HG02763 (cell line): ENCODE data around the gene IFT81.
"Not testable (repeated sequence)": the region's sequence is repeated elsewhere in the genome, so short reads cannot be mapped to it uniquely, and the experiment has no call there.

ENCODE experiments used
- ATAC-seq: cut with Tn5 transposase; IDR thresholded peaks from one replicate; pipeline ENCODE4 v1.9.1; 2021; ENCODE audit warnings: mild to moderate bottlenecking, moderate library complexity; ENCODE audit not compliant: unreplicated experiment

The IFT81 gene

GRCh38 chr12:110108309-110109036 is 15.7 kb upstream of the IFT81 start:
- no peak for ATAC-seq

DNA sequence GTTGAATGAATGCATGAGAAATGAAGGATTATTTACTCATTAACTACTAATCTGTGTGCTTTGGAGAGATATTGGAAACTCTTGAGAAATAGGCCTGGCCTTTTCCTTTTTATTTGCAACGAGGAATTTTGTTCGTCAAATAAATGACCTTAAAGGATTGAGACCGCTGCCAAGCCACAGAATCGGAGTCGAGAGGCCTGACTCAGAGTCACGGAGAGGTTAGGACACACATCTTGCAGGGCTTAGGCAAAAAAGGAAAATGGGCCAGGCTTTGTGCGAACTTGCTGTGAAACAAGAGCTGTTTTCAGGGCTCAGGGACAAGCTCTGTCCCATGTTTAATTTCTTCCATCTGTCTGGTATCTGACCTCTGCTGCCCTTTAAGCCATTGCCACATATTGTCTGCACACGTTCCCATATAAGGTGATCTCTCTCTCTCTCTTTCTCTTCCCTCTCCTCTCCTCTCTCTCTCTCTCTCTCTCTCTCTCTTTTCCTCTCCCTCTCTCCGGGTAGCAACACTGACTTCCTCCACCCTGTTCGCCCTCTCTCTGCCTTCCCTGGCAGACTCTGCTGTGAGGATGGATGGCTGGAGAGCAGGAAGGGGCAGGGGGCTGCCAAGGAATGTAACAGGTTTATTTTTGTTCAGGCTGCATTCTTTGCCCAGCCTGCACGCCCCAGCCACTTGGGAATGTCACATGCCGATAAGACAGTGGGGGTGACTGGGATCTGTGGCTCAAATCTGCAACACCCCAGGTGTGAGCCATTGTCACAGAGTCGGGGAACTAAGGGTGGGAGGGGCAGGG is 14.9 kb upstream of the IFT81 start:
- ATAC-seq: no peak

GRCh38 chr12:110109837-110110535 is 14.2 kb upstream of the IFT81 start:
- no peak for ATAC-seq

- no peak for ATAC-seq
Observed at GRCh38 chr12:110111476-110112334, 12.5 kb upstream of the IFT81 start.

- no peak for ATAC-seq
Observed at GRCh38 chr12:110112335-110112660, 11.9 kb upstream of the IFT81 start.

GRCh38 chr12:110114528-110114937 is 9.6 kb upstream of the IFT81 start:
- ATAC-seq: no peak

GRCh38 chr12:110115675-110116074 is 8.5 kb upstream of the IFT81 start:
- no peak for ATAC-seq

GRCh38 chr12:110116623-110117022 is 7.5 kb upstream of the IFT81 start:
- ATAC-seq: no peak

GRCh38 chr12:110117210-110117609 is 6.9 kb upstream of the IFT81 start:
- not testable (repeated sequence) for ATAC-seq

DNA sequence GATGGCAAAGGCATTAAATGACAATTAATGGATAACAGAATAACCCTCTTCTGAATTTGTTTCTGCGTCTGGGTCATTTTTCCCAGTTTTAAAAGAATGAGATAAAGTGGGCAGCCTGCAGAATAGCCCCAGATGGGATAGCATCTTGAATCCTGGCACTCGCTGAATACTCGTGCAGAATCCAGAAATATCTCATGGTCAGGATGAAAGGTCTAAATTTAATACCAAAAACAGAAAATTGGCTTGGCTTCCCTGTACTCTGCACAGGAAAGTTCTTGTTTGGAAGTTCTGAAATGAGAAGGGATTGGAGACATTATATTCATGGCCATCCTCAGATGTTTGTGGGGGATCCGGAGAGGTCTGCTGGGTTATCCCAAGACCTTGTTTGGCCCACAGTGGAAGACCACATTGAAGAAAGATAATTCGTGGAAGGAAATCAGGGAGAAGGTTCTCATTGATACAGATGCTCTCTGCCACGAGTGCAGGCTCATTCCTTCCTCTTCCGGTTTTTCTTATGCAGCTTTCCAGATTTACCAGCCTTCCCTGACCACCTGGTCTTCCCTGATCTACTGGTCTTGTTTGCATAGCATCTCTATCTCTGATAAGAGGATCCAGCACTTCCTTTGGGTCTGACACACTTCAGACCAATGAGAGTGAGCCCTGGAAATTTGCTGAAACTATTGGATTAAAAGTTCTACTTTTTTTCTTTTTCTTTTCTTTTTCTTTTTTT is 6.0 kb upstream of the IFT81 start:
- ATAC-seq: no peak

- ATAC-seq: no peak
Observed at GRCh38 chr12:110122929-110123328, 1.2 kb upstream of the IFT81 start.

DNA sequence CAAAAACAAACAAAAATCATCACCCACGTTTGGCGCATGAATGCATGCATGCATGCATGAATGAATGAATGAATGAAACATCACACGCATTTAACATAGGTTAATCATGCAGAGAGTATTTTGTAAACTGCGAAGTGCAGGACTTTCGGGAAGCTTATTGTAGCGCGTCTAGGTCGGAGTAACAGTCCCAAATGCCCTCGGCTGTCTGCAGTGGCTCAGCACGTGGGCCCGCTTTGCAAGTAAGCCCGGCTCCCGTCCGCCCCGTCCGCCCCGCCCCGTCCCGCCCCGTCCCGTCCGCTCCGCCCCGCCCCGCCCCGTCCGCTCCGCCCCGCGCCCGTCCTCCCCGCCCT is 263 bp upstream of the IFT81 start:
- no peak for ATAC-seq

- ATAC-seq: no peak
Observed at GRCh38 chr12:110126557-110126956, 2.4 kb downstream of the IFT81 start.

DNA sequence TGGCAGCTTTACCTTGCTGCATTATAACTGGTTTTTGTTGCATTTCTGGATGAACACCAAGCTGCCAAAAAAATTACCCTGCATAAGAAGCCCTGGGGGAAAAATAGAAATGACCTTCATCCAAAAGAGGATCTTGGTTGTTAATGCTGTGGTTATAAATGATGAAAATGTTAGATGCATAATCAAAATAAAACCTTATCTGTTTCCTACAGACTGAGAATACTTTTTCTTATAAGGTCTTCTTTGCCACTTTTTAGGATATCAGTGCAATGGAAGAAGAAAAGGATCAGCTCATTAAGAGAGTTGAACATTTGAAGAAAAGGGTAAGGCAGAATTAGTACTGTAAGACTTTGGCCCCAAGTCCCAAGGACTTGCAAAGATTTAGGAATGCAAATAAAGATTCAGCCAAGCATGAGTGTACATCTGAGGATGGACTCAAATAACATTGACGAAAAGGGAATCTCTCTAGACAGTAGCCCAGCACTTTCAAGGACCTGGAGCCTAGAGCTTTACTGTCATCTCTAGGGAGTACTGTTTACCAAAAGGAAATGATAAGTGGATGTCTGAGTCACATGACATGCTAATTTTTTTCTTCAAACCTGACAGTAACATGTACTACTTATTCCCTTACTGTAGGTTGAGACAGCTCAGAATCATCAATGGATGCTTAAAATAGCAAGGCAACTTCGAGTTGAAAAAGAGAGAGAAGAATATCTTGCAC is 10.7 kb downstream of the IFT81 start:
- no peak for ATAC-seq

DNA sequence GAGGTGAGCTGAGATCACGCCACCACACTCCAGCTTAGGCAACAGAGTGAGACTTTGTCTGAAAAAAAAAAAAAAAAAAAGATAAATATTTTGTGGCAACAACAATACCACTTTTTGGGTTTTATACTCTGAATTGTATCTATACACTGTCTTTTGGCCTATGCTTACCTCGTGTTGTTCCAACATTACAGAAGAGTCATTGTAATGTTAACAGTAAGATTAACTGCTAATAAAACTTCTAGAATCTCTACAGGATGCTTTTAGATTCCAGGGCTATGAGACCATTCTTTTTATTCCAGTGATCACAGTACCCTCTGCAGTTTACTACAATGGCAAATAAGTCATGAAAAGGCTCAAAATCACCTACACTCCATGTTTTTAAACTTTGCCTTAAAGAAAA is 11.6 kb downstream of the IFT81 start:
- no peak for ATAC-seq

DNA sequence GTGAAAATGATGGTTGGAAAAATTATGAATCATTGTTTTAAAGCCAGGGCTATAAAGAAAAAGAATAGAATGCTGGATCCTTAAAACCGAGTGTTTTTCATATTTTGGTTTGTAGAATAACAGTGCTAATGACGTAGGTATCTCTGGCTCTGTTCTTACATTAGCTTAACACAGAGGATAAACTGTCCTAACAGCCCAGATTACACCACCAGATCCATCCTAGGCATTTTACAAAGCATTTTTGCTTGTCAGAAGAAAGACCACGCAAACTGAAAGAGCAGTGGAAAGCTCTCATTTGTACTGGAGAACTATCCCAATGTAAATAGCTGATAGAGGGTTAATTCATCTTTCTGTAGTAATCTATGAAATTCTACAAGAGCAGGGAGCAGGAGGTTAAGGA is 13.6 kb downstream of the IFT81 start:
- ATAC-seq: no peak

DNA sequence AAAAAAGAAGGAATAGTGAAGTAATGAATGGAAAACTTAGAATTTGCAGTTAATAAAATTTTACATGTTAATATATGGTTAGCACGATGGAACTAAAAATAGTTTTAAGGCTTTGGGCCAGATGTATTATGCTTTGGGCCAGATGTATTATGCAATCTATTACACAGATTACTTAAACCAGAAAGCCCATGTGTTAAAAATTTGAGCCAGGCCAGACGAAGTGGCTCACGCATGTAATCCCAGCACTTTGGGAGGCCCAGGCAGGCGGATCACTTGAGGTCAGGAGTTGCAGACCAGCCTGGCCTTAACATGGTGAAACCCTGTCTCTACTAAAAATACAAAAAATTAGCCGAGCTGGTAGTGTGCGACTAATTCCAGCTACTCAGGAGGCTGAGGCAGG is 17.2 kb downstream of the IFT81 start:
- ATAC-seq: no peak

GRCh38 chr12:110146986-110147385 is 22.8 kb downstream of the IFT81 start:
- no peak for ATAC-seq

DNA sequence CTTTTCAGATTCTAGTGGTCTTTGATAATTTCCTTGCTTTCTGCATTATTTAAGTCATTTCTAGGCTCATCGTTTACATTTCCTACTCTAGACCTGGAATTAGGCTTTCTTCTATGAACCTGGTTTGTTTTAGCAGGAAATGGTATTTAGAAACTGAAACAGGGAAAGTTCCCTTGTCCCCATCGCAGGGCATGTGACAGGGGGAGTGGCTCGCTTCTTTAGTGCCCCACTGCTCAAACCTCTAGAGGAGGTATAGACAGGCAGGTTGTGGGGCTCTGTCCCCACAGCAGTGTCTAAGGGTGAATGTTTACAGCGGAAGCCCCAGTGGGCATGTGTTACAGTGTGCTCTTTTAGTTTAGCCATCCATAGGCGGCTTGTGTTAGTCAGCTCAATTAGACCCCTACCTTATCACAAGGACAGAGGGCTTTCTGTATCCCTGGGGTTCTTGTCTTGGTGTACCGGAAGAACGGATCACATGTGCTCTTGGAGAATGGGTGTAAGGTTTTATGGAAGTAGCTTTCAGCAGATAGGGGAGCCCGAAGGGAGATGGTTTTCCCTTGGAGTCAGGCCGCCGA is 25.0 kb downstream of the IFT81 start:
- no peak for ATAC-seq
